Stimulated activated CD8-positive, alpha-beta memory T cell treated with anti-CD3 and anti-CD28 coated beads, Interleukin-15, amount 100 ng/mL, for 24 hours (primary cell): ENCODE data around the gene TMEM132C.
"Not testable (repeated sequence)": the region's sequence is repeated elsewhere in the genome, so short reads cannot be mapped to it uniquely, and the experiment has no call there.

Experiments
- DNase-seq: peaks from one replicate; pipeline ENCODE4 v3.0.0-alpha.2; 2020; ENCODE audit warnings: low read depth

Gene TMEM132C

DNA sequence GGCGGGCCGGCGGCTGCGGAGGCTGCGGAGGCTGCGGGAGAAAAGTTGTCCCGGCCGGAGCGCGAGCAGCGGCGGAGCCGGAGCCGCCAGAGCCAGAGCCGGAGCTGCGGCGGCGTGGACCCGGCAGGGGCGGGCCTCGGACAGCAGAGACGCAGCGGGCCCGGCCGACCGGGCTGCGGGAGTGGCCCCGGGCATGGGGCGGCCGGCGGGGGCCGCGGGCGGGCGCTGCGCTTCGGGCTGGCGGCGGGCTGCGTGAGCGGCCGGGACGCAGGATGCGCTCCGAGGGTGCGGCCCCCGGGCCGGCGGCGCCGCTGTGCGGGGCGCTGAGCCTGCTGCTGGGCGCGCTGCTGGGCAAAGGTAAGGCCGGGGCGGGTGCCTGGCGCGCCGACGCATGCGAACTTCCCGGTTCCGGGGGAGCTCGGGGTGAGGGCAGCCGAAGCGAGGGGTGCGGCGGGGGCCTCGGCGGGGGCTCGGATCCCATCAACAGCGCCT, at the start of gene TMEM132C:
TSS of gene TMEM132C (plus strand) at position 40 of the 492 bp plus-strand sequence. CDS start at position 273, 233 bp downstream.
- DNase-seq: no peak

DNA sequence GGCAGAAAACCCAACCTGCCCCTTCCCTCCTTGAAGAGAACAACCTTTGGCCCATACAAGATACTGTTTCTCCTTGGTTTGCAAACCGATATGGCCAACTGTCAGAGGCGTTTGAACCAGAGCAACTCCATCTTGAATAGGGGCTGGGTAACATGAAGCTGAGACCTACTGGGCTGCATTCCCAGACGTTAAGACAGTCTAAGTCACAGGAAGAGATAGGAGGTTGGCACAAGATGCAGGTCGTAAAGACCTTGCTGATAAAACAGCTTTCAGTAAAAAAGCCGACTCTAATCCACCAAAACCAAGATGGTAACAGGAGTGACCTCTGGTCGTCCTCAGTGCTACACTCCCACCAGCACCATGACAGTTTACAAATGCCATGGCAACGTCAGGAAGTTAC, 42.7 kb upstream of the TMEM132C start:
- DNase-seq: no peak

DNA sequence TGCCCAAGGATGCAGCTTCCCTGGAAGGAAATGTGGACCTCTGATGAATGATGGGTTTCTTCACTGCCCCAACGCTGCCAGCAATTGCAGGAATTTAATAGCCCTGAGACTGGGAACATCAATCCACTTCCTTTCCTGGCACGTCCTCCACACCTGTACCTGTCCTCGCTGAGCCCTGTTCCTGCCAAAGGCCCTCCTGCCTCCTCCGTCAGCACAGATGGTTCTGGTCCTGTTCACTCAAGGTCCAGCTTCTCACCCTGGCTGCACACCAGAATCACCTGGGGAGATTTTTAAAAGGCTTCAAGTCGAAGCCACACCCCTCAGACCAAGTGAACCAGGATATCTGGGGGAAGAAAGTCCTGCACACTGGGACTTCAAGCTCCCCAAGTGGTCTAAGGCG, 38.4 kb upstream of the TMEM132C start:
- DNase-seq: no peak

DNA sequence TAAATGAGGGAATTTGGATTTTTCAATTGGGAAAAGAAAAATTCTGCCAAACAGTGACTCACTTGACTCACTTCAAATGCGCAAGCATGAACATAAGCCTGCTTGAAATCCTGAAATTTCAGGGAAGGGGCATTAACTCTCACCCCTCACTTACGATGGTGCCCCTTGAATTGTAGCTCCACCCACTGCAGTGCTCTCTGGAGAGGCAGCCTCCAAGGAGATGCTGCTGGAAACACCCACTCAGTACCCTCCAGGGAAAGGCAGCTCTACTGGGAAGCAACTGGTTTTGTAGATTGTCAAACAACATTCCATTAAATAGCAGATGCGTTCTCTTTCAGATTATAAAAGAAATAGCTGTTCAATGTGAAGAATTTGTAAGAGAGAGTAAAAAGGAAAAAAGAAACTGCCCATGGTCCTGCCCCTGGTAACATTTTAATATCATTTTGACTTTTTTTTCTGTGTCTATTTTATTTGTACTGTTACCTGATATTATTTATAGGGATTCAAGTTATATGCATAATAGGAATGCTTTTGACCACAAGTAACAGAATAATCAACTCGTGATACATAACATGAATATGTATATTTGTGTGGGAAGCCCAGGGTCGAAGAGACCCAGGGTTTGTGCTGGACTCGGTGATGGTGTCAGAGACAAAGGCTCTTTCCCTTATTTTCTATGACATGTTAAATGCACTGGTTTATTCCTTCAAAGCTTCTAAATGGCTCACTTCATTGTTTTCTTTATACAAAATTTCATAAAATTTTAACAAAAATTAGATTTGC, 31.1 kb upstream of the TMEM132C start:
- DNase-seq: no peak

DNA sequence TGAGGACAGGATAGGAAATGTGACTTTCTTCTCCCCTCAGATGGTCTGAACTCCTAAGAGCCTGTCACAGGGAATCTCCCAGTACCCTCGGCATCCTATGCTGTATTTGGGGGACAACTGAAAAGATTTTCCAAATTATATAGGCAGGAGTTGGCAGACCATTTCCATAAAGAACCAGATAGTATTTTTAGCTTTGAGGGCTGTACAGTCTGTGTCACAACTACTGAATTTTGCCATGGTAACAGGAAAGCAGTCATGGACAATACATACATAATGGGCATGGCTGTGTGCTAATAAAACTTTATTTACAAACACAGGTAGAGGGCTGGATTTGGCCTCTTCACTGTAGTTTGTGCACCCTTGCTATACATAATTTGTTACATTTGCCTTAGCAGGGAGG, 30.4 kb upstream of the TMEM132C start:
- DNase-seq: no peak

DNA sequence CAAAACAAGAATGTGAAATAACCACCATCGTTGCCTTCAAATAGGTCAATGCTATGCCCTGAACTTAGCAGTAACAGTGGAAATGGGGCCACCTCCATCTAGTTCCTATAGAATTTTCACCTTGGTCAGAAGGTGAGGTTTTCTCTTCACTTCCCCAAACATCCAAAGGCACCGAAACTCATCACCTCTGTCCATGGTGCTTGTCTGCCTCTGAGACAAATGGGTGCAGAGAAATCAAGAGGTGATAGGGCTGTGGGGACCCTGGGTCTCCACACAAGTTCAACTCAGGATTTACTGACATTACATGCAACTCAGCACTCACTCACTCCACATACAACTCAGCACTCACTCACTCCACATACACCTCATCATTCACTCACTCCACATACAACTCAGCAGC, 26.2 kb upstream of the TMEM132C start:
- DNase-seq: no peak

DNA sequence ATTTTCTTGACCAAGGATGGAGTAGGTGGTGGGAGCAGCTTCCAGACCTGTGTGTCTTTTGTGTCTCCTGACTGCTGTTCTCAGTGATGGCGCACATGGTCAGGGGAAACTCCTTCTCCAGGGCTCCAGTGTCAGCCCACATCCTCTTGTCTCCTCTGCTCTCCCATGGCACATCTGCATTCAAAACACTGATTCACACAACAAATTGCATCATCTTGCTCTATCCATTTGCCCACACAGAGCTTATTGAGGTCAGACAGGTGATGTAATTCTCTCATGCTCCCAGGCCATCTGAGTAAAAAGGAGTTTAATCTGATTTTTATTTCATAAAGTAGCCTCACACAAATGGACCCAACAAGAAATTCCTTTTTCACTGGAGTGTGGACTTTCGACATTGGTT, 21.8 kb upstream of the TMEM132C start:
- no peak for DNase-seq

DNA sequence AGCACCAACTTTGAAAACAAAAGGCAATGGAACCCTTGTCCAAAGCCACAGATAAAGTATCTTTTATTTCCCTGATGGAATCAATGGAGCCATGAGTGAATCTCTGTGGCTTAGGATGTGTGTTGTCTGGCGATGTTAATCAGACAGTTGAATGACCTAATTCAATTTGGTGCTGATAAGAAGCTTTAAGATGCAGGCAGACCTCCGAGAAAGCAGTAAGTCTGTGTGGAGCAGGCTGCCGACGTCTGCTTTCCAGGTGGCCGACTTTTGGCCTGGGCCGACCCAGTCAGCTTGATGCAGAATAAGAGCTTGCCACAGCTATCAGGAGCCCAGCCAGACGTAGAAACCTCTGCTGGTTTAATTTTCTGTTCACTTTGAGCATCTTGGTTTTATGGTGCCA, 21.1 kb upstream of the TMEM132C start:
- no peak for DNase-seq

DNA sequence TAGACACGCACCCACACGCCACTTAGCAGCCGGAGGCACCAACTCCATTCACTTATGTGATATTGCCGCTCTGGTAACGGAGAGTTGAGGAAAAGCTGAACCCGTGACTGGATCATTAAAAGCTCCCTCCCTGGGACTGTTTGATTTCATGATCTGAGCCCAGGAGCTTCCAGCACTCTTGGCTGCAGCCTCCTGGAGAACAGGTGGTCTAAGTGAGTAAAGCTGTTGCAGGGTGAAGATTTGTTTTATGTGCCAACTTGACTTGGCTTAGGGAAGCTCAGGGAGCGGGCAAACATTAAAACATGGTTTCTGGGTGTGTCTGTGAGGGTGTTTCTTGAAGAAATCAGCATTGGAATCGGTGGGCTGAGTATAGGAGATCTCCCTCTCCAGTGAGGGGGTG, 16.9 kb upstream of the TMEM132C start:
- DNase-seq: no peak

DNA sequence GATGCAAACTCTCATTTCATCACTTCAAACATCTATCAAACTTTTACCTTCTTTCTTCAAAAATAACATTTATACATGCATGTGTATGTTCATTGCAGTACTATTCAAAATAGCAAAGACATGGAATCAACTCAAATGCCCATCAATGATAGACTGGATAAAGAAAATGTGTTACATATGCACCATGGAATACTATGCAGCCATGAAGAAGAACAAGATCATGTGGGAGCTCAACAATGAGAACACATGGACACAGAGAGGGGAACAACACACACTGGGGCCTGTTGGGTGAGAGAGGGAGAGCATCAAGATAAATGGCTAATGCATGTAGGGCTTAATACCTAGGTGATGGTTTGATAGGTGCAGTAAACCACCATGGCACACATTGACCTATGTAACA, 13.1 kb upstream of the TMEM132C start:
- not testable (repeated sequence) for DNase-seq

DNA sequence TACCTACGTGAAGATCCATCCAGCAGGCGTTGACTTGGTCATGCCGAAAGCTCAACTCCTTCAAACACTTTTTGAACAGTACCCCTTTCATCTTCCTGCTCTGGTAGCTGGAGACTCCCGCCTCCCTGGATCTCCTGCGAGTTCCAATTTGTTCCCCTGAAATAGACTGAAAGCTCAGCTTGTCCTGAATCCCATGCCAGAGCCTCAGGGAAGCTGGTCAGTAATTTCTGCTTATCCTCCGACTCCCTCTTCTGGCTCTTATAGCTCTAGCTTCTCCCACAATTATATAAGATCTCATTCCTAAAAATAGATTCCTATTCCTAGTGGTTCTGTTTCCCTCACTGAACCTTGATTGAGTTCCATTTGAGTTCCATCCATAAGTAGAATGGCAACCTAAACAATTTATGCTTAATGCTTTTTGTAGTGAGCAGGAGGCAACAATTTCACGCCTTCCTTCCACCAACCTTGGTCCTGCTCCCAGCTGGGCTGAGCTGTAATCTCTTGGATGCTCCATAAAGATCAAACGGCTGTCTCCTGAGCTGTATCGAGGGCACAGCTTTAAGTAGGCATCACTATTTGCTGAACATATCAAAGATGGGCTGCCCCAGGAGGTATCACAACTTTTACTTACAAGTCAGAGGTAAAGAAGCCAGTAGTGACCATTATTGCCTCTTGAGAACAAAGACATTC, 8.0 kb upstream of the TMEM132C start:
- DNase-seq: no peak

DNA sequence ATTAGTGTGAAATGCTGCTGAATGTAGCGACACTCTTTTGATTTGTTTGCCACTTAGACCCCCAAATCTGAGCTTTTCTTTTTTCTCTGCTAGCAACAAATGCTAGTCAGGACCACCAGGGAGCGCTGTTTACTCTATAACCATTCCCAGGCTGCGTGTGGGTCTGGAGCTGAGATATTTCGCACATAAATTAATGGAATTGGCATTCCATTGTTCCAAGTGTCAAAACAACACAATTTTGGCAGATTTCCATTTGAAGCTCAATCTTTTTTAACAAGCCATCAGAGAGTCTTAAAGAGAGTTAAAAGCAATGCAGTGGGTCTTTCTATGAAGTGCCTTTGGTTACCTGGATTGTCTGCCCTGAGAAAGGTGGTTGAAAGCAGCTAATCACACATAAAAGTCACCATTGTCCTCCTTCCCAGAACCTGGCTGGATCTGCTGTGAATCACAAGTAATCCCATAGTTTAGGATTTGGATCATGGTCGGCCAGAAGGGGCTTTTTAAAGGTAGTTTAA, 7.4 kb upstream of the TMEM132C start:
- no peak for DNase-seq

DNA sequence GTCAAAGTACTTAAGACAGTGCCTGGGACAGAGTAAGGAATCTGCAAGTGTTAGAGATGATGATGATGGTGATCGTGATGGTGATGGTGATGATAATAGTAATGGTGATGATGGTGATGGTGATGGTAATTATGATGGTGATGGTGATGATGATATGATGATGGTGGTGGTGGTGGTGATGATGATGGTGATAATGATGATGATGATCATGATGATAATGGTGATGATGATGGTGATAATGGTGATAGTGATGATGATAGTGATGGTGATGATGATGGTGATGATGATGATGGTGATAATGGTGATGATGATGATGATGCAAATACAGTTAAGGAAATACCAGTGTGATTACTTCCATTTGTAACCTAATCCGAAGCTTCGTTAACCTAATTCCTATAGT, 5.2 kb upstream of the TMEM132C start:
- no peak for DNase-seq

DNA sequence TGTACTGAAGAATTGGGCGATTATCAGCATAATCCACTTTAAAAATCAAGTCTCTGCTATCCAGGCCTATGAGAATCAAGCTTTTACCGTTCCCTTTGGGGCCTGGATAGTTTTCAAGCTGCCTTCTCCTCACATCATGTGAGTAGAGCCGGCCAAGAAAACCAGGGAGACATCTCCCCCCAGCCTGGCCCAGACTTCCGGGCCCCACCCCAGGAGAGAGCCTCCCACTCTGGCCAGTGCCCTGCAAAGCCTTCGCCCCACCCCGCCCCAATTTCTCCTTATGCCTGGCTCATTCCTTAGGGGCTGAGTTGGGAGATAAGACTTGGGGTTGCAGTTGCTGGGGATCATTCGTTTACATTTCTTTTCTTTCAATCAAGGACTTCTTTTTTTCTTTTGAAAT, 1.4 kb upstream of the TMEM132C start:
- DNase-seq: no peak

DNA sequence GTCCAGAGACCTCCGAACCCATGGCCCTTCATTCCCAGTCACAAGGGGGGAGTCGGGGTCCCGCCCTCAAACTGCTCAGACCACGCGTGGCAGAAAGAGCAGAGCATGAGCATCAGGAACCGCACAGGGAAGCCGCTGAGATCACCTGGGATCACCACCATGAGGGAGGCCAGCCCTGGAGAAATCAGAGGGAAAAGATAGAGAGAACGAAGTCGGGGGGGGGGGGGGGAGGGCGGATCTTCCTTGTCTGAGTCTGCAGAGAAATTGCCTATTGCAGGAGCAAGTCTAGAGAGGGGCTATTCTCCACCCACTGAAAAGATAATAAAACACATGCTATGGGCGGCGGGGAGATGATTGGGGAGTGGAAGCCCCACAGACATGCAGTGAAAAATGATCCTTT, 884 bp upstream of the TMEM132C start:
- no peak for DNase-seq

DNA sequence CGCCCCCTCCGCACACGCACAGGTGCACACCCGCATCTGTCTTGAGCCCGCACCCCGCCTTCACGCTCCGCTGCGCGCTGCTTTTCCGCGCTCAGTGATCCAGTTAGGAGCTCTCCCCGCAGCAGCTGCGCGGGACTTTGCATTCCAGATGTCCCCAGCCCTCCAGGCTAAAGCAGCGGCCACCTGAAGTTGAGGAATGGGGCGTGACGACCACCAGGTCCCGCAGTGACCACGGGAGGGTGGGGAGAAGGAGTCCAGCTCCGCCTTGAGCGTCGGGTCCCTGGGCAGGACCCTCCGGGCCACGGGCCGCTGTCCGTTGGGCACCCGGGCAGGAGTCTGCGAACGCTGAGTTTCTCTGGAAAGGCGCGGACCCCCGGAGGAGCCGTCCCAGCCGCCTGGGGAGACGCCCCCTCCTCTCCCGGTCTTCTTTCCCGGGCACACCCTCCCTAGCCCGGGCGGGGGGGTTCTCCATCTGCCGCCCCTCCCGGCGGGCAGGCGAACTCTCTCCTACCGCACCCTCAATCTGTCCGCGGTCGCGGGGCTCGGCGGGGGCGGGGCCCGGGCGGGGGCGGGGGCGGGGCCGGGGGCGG, 334 bp upstream of the TMEM132C start:
- no peak for DNase-seq

DNA sequence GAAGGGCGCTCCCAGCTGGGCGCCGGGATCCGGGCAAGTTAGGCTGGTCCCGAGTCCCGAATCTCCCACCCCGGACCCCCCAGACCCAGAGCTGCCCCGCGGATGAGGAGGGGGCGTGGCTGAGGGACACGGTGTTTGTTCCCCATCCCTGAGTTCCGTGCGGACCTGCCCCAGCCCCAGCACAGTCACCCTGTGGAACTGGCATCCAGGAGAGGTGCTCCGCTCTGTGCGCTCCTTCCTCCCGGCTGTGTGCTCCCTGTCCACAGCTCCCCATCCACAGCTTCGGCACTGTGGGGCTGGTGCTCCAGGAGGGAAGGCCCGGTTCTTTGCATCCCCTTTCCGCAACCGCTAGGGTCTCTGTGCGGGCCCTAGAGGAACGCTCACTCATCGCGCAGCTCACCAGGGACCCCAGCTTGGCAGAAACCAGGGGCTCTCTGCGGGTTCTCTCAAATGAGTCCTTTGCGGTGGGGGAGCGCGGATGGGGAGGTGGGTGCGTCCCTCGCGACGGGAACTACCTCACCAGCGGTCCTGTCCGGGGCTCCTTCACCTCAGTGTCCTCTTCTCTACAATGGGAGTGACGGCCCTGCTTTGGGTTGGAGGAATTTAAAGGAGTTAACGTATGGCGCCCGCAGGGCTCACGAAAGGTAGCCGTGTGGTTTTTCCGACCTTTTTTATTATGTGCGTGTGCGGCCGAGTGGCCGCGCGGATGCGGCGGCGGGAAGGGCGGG, 845 bp downstream of the TMEM132C start:
- DNase-seq: no peak

DNA sequence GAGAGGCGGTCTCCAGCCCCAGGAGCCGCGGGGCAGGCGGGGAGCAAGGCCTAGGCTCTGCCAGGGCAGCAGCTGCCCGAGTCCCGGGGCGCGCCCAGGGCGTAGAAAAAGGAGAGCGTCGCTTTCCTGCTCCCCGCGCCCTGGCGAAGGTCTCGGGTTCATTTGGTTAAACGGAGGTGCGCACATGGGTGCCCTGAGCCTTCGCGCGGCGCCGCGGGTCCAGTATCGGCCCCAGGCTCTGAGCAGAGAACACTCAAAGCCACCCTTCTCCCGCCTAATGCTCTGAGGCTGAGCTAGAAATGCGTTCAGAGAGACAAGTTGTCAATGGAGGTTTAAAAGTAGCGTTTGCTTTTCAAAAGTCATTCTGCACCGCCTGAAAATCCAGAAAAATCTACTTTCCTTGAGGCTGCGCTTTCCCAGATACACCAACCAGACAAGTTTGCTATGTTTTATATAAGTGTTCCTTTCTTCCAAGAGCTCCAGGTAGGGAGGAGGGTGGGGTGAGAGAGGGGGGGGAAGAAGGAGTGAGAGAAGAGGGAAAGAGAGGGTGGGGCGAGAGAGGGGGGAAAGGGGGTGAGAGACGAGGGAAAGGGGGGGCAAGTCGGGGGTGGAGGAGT, 1.5 kb downstream of the TMEM132C start:
- no peak for DNase-seq

DNA sequence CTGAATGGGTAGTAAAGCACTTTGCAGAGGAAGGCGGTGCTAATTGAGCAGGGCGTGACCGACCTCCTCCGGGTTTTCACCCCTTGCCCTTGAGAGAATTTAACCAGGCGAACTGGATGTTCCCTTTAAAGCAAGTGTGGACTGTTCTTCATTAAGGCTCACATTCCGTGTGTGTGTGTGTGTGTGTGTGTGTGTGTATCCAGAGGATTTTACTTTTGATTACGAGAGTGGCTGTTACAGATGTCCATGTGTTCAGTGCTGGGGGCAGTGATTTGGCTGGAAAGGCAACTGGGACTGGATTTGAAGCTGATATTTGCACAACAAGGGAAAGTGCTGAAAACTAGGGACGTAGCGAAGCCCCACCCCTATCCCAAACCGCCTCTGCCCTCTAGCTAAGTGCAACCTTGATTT, 2.2 kb downstream of the TMEM132C start:
- no peak for DNase-seq

DNA sequence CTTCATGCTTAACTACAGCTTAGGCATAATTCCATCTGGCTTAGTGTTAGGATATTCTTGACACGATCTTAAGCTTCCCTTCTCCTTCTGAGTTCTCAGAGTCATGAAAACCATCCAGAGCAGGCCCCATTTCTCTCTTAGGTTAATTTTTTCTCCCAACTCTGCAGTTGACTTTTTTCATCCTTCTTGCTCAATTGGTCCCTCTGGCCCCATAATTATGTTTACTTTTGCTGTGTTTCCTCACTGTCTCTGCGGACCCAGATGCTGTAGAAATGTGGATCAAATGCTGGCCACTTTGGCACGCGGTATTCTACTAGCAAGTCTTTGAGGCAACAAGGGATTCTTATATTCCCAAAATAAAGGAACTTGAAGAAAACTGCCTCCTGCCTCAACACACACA, 9.5 kb downstream of the TMEM132C start:
- no peak for DNase-seq

DNA sequence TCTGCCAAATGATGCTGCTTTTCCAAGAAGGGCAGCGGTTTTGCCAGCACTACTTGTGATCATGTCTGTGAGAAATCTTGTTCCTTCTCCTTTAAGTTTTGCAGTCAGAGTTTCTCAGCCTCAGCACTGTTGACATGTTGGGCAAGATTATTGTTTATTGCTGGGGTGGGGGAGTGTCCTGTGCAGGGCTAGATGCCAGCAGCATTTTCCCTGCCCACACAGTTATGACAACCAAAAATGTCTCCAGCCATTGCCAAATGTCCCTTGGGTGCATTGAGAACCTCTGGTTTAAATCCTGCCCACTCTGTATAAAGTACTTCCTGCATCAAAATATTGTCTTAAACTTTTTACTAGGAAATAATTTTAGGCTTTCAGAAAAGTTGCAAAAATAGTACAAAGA, 20.0 kb downstream of the TMEM132C start:
- DNase-seq: no peak

DNA sequence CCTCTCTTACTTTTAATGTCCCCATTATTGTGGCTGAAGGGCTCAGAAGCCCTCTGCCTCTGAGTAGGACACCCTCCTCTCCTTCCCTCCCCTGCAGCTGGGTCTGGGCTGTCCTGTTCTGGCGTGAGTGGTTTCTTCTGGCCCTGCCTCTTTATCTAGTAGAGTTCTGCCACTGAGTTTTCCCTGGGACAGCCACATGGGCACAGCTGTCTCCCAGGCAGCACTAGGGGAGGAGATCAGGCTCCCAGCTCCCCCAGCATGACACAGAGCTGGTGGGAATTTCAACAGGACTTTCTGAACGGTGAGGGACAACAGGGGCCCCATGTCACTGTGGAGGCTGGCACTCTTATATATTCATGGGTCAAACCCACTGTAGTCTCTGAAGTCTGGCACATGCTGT, 21.4 kb downstream of the TMEM132C start:
- no peak for DNase-seq
